Endothelial cell of umbilical vein (primary cell): Measurements from ENCODE around the gene TAS2R10. TPM values are rescaled to one million over a fixed set of nuclear protein-coding genes. Genes with fewer than 3 reads are reported as not detected.

Source experiments
- Bru-seq: library from RNA; stranded (reverse); fragments of 400-500 nt; gene quantifications from one replicate; lab custom pipeline; 2021; lab: Mats Ljungman, UMichigan
- BruChase-seq, 2 experiments: library from RNA; stranded (reverse); fragments of 400-500 nt; gene quantifications; one replicate each; lab custom pipeline; 2021; lab: Mats Ljungman, UMichigan
- BruUV-seq: library from RNA; stranded (reverse); fragments of 400-500 nt; replicated peaks from 2 replicates; lab custom pipeline; 2021; lab: Mats Ljungman, UMichigan
- CTCF ChIA-PET: fragments of 300-600, 350-600 bp; sonication (Branson Sonifier 250); formaldehyde crosslinking; loops from one replicate; lab custom pipeline; 2021; ENCODE audit warnings: antibody characterized with exemption, inconsistent platforms; lab: Charles Lee
- POLR2A ChIA-PET: fragments of 300-600, 350-600 bp; sonication (Branson Sonifier 250); formaldehyde crosslinking; loops from one replicate; lab custom pipeline; 2021; ENCODE audit warnings: antibody characterized with exemption, inconsistent platforms; lab: Charles Lee
- DNase-seq: peaks from one replicate; pipeline ENCODE4 v3.0.0-alpha.2; 2011; ENCODE audit warnings: low read depth, low spot score
- FAIRE-seq: peaks from 2 replicates; lab custom pipeline; 2011; peaks lifted over from hg19 to GRCh38; lab: Jason Lieb, UNC
- H2AFZ ChIP-seq: 2 replicates; pipeline ENCODE4 v1.6.0; 2012; ENCODE audit warnings: low read depth, low read length, control low read depth, inconsistent platforms
- H3K27ac ChIP-seq: 2 replicates; pipeline ENCODE4 v1.5.1; 2011; ENCODE audit warnings: low read depth, mild to moderate bottlenecking, control low read depth, low read length, moderate library complexity; ENCODE audit not compliant: insufficient read depth
- H3K27me3 ChIP-seq, 2 experiments: 2 replicates each; pipeline versions ENCODE4 v1.6.0 to v1.6.1; 2011; ENCODE audit warnings: low read length in 2 of 2, mixed read lengths in 1 of 2; ENCODE audit not compliant: control insufficient read depth in 2 of 2, insufficient read depth in 2 of 2
- H3K36me3 ChIP-seq, 2 experiments: 2 replicates in 1 of 2; 3 replicates in 1 of 2; pipeline ENCODE4 v1.5.1; 2011; ENCODE audit warnings: low read length in 2 of 2, mild to moderate bottlenecking in 1 of 2, moderate library complexity in 1 of 2; ENCODE audit not compliant: control insufficient read depth in 2 of 2, insufficient read depth in 2 of 2; ENCODE audit errors: extremely low read depth in 1 of 2
- H3K4me1 ChIP-seq: 3 replicates; pipeline ENCODE4 v1.5.1; 2011; ENCODE audit warnings: mild to moderate bottlenecking, low read length; ENCODE audit not compliant: control insufficient read depth, insufficient read depth; ENCODE audit errors: extremely low read depth
- H3K4me2 ChIP-seq: 2 replicates; pipeline ENCODE4 v1.6.1; 2011; ENCODE audit warnings: low read length, control low read depth, mixed read lengths; ENCODE audit not compliant: insufficient read depth
- H3K4me3 ChIP-seq, 3 experiments: fragments of 200-600 bp in 1 of 3; sonication (generic), shearing (Covaris generic) in 1 of 3; replicated peaks in 1 of 3; 2 replicates each; pipeline ENCODE4 v1.5.1; 2011 to 2016; ENCODE audit warnings: control low read depth in 3 of 3, low read length in 3 of 3, mild to moderate bottlenecking in 2 of 3, inconsistent platforms in 1 of 3, low read depth in 1 of 3, moderate library complexity in 1 of 3; ENCODE audit not compliant: insufficient read depth in 1 of 3
- H3K79me2 ChIP-seq: 2 replicates; pipeline ENCODE4 v1.6.0; 2012; ENCODE audit warnings: low read length, inconsistent platforms; ENCODE audit not compliant: control insufficient read depth, insufficient read depth
- H3K9ac ChIP-seq: replicated peaks from 2 replicates; pipeline ENCODE3; 2011; ENCODE audit warnings: low read length, control low read depth; ENCODE audit not compliant: insufficient read depth; ENCODE audit errors: extremely low read depth
- H3K9me1 ChIP-seq: replicated peaks from 3 replicates; pipeline ENCODE4 v1.6.0; 2011; ENCODE audit warnings: mild to moderate bottlenecking, low read length; ENCODE audit not compliant: control insufficient read depth, insufficient read depth; ENCODE audit errors: extremely low read depth
- H3K9me3 ChIP-seq: replicated peaks from 2 replicates; pipeline ENCODE4 v1.5.1; 2012; ENCODE audit warnings: low read length, inconsistent platforms; ENCODE audit not compliant: control insufficient read depth, insufficient read depth
- H4K20me1 ChIP-seq: replicated peaks from 2 replicates; pipeline ENCODE3; 2011; ENCODE audit warnings: mild to moderate bottlenecking, low read length; ENCODE audit not compliant: control insufficient read depth, insufficient read depth; ENCODE audit errors: extremely low read depth
- EZH2 ChIP-seq: IDR thresholded peaks from 2 replicates; pipeline ENCODE4 v1.6.1; 2012; ENCODE audit warnings: borderline replicate concordance, low read depth, mild to moderate bottlenecking, moderate library complexity, low read length, inconsistent platforms; ENCODE audit not compliant: severe bottlenecking
- FOS ChIP-seq: IDR thresholded peaks from 2 replicates; pipeline ENCODE4 v1.6.1; 2011; ENCODE audit warnings: mild to moderate bottlenecking, low read length, moderate library complexity, borderline replicate concordance; ENCODE audit not compliant: insufficient read depth
- GATA2 ChIP-seq: IDR thresholded peaks from 2 replicates; pipeline ENCODE4 v1.7.0; 2011; ENCODE audit warnings: low read depth, mild to moderate bottlenecking, moderate library complexity, mixed read lengths, low read length; ENCODE audit not compliant: insufficient read length, insufficient read depth
- JUN ChIP-seq: IDR thresholded peaks from 2 replicates; pipeline ENCODE4 v1.6.1; 2011; ENCODE audit warnings: borderline replicate concordance, low read depth; ENCODE audit not compliant: insufficient read length, insufficient read depth
- MYC ChIP-seq: IDR thresholded peaks from one replicate; pipeline ENCODE4 v1.6.1; 2011; ENCODE audit warnings: mild to moderate bottlenecking, low read depth, low read length
- POLR2A ChIP-seq: IDR thresholded peaks from 2 replicates; pipeline ENCODE4 v1.6.1; 2012; ENCODE audit warnings: low read depth, mild to moderate bottlenecking, control low read depth, low read length
- POLR2AphosphoS5 ChIP-seq: IDR thresholded peaks from 2 replicates; pipeline ENCODE4 v1.6.1; 2012; ENCODE audit warnings: low read depth, mild to moderate bottlenecking, control low read depth, low read length, moderate library complexity; ENCODE audit not compliant: insufficient read depth
- dilution Hi-C: fragments of 300-500 bp; cut with MboI; formaldehyde crosslinking; loops from one replicate; pipeline ENCODE4 v1.15.0; 2019; ENCODE audit warnings: low sequenced_read_pairs; ENCODE audit not compliant: extremely low pct_ligation_motif_present
- intact Hi-C: fragments of 100-400 bp; cut with micrococcal nuclease; formaldehyde crosslinking; loops from one replicate; pipeline ENCODE4 v1.10.0; 2022
- long read RNA-seq: library from polyadenylated mRNA; stranded (forward); transcript quantifications from one replicate; pipeline ENCODE4 v2.0.0, GENCODE V29; 2021
- polyA minus RNA-seq, 3 experiments: library from RNA; depleted of rRNA, polyadenylated mRNA; stranded (reverse); fragments of >200 nt; gene quantifications; 1 replicate in 1 of 3; 2 replicates in 2 of 3; pipeline ENCODE4 v1.2.3, GENCODE V29; 2011
- polyA plus RNA-seq, 4 experiments: library from polyadenylated mRNA; depleted of rRNA in 3 of 4; stranded (reverse) in 3 of 4; unstranded in 1 of 4; fragments of >200 nt; gene quantifications; 2 replicates each; pipeline versions ENCODE4 v1.2.1 to v1.2.3, GENCODE V29; 2011 to 2012; ENCODE audit warnings: missing spikeins in 1 of 4
- total RNA-seq: library from RNA; stranded (reverse); gene quantifications from 2 replicates; pipeline ENCODE4 v1.2.3, GENCODE V29; 2021
- TF ChIP-seq, protein P1 (sequence below), 2 donors: IDR thresholded peaks; 1 replicate in 1 of 2; 2 replicates in 1 of 2; pipeline ENCODE4 v1.5.1; 2011; ENCODE audit warnings: low read length in 2 of 2, mild to moderate bottlenecking in 2 of 2, moderate library complexity in 2 of 2, control low read depth in 1 of 2, inconsistent platforms in 1 of 2, low read depth in 1 of 2; ENCODE audit not compliant: insufficient read depth in 1 of 2; ENCODE audit errors: extremely low read depth in 1 of 2
- TF ChIP-seq, protein P2 (sequence below): IDR thresholded peaks from 2 replicates; pipeline ENCODE4 v1.6.1; 2011; ENCODE audit not compliant: insufficient read depth, insufficient read length

The TAS2R10 gene, protein sequence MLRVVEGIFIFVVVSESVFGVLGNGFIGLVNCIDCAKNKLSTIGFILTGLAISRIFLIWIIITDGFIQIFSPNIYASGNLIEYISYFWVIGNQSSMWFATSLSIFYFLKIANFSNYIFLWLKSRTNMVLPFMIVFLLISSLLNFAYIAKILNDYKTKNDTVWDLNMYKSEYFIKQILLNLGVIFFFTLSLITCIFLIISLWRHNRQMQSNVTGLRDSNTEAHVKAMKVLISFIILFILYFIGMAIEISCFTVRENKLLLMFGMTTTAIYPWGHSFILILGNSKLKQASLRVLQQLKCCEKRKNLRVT
- total RNA-seq = 0.66 TPM in 1 of 2 replicates, not detected in the other
- polyA plus RNA-seq = 0.11 and 0.22 TPM in 2 replicates
- 0.06 TPM in 1 of 2 replicates, not detected in the other for polyA plus RNA-seq (2011; cell fraction: cytosol; rRNA removed)
- polyA plus RNA-seq (2011; cell fraction: nucleus; rRNA removed) = 2.4 and 3.8 TPM in 2 replicates
- 0.17 TPM in 1 of 2 replicates, not detected in the other for polyA plus RNA-seq (2012)
- 1.5 and 1.8 TPM in 2 replicates for polyA minus RNA-seq
- polyA minus RNA-seq (2011; cell fraction: cytosol; rRNA and poly(A)+ RNA removed) = not detected
- 9.0 and 11.5 TPM in 2 replicates for polyA minus RNA-seq (2011; cell fraction: nucleus; rRNA and poly(A)+ RNA removed)
- Bru-seq, nascent RNA = percentile 53 among the genes with signal in this experiment
- BruChase-seq, experiment 1, labeled RNA remaining after a 6-hour chase = percentile 73 among the genes with signal in this experiment
- percentile 80 among the genes with signal in this experiment for BruChase-seq, experiment 2, labeled RNA remaining after a 2-hour chase
- long read RNA-seq = 0 reads

- no peak within 1 kb of the TSS for H2AFZ ChIP-seq
- DNase-seq (no peak), FAIRE-seq (no peak)
- H3K9ac ChIP-seq = no peak within 1 kb of the TSS
- CTCF ChIA-PET = no interaction called here
- intact Hi-C loops (no loop called here), dilution Hi-C loops (no loop called here)
- H3K79me2 ChIP-seq = no peaks in the 10 kb centered on the region
- no peaks in the 10 kb centered on the region for H3K4me1 ChIP-seq
- POLR2A ChIA-PET = no interaction called here
- no peaks in the 10 kb centered on the region for H3K9me1 ChIP-seq
- H3K36me3 ChIP-seq = no peaks in the 10 kb centered on the region
- BruUV-seq = no TSS peak
- H3K27ac ChIP-seq = no peak within 1 kb of the TSS
- no peaks in the 10 kb centered on the region for H4K20me1 ChIP-seq
- no peaks in the 10 kb centered on the region for H3K27me3 ChIP-seq
- no peak for TF ChIP-seq MYC
- TF ChIP-seq JUN = no peak
- TF ChIP-seq POLR2A = no peak
- H3K9me3 ChIP-seq = no peaks in the 10 kb centered on the region
- H3K4me2 ChIP-seq = no peak within 1 kb of the TSS
- H3K4me3 ChIP-seq = no peak within 1 kb of the TSS
These were observed at the start of gene TAS2R10 for GRCh38 chr12:10826258-10826657. Gene TAS2R10, minus strand, starts transcription at chr12:10826358. Its CDS starts 89 bp downstream, at chr12:10826269.

- no peak for FAIRE-seq
- dilution Hi-C loops (no loop called here), intact Hi-C loops (no loop called here)
- Histone ChIP-seq H3K4me1 (no peaks in the 10 kb centered on the region), H3K79me2 (no peaks in the 10 kb centered on the region), H3K27ac (no peak overlapping the region), H4K20me1 (no peaks in the 10 kb centered on the region), H2AFZ (no peak overlapping the region), H3K9ac (no peak overlapping the region), H3K4me3 (no peak overlapping the region), H3K9me3 (no peaks in the 10 kb centered on the region), H3K27me3 (no peaks in the 10 kb centered on the region), H3K9me1 (no peaks in the 10 kb centered on the region), H3K4me2 (no peak overlapping the region), H3K36me3 (peaks cover 0 to 3% of the 10 kb centered on the region in 2 experiments)
- ChIA-PET POLR2A (interaction anchor here (1.1 kb wide), 1 partner anchor 11 kb away, joined by 3 read pairs; no protein-coding TSS in a partner anchor), CTCF (interaction anchor here (1.1 to 1.5 kb wide), 4 partner anchors 13 to 326 kb away, joined by 3 to 5 read pairs (median 4); no protein-coding TSS in a partner anchor)
- TF ChIP-seq MYC (no peak), POLR2A (no peak), JUN (no peak), EZH2 (no peak), GATA2 (no peak), FOS (no peak), POLR2AphosphoS5 (no peak)
- TF ChIP-seq, protein P1, sequence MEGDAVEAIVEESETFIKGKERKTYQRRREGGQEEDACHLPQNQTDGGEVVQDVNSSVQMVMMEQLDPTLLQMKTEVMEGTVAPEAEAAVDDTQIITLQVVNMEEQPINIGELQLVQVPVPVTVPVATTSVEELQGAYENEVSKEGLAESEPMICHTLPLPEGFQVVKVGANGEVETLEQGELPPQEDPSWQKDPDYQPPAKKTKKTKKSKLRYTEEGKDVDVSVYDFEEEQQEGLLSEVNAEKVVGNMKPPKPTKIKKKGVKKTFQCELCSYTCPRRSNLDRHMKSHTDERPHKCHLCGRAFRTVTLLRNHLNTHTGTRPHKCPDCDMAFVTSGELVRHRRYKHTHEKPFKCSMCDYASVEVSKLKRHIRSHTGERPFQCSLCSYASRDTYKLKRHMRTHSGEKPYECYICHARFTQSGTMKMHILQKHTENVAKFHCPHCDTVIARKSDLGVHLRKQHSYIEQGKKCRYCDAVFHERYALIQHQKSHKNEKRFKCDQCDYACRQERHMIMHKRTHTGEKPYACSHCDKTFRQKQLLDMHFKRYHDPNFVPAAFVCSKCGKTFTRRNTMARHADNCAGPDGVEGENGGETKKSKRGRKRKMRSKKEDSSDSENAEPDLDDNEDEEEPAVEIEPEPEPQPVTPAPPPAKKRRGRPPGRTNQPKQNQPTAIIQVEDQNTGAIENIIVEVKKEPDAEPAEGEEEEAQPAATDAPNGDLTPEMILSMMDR (IDR thresholded peaks at IDR 0.05; ENCODE audit: extremely low read depth in 1 of 2, insufficient read depth in 1 of 2, low read depth in 1 of 2, low read length in 2 of 2) = no peak
- TF ChIP-seq, protein P2, sequence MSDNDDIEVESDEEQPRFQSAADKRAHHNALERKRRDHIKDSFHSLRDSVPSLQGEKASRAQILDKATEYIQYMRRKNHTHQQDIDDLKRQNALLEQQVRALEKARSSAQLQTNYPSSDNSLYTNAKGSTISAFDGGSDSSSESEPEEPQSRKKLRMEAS = no peak
- no TSS peak for BruUV-seq
- peak; percentile 42 for DNase-seq
These were observed 47.2 kb upstream of the TAS2R10 start for GRCh38 chr12:10873378-10873777.
